IPS-NIHi11 (cell line): ENCODE measurements around the gene SMCO2.
A peak's percentile ranks its signal among the peaks of the same experiment; 100 is the strongest.

Experiments used
- DNase-seq: peaks from one replicate; pipeline ENCODE4 v3.0.0; 2012; ENCODE audit warnings: mixed read lengths, low spot score

SMCO2 gene

GRCh38 chr12:27455589-27455988 is 9.1 kb downstream of the SMCO2 start:
- no peak for DNase-seq

- no peak for DNase-seq
Measured at GRCh38 chr12:27456618-27457017, 10.1 kb downstream of the SMCO2 start.

GRCh38 chr12:27460471-27460978 is 14.0 kb downstream of the SMCO2 start:
- DNase-seq, result no peak

GRCh38 chr12:27462151-27462694 is 15.7 kb downstream of the SMCO2 start:
- no peak for DNase-seq

- no peak for DNase-seq
Measured at GRCh38 chr12:27462851-27463250, 16.3 kb downstream of the SMCO2 start.

GRCh38 chr12:27463511-27464219 is 17.1 kb downstream of the SMCO2 start:
- no peak for DNase-seq

GRCh38 chr12:27464220-27464554 is 17.7 kb downstream of the SMCO2 start:
- no peak for DNase-seq

- no peak for DNase-seq
Measured at GRCh38 chr12:27467641-27468040, 21.1 kb downstream of the SMCO2 start.

GRCh38 chr12:27468241-27468640 is 21.7 kb downstream of the SMCO2 start:
- no peak for DNase-seq

GRCh38 chr12:27469176-27469736 is 22.7 kb downstream of the SMCO2 start:
- no peak for DNase-seq

GRCh38 chr12:27472604-27473003 is 26.1 kb downstream of the SMCO2 start:
- DNase-seq, result no peak

GRCh38 chr12:27474344-27474743 is 27.8 kb downstream of the SMCO2 start:
- DNase-seq, result no peak

- no peak for DNase-seq
Measured at GRCh38 chr12:27477049-27477448, 30.5 kb downstream of the SMCO2 start.

GRCh38 chr12:27478949-27479348 is 32.4 kb downstream of the SMCO2 start:
- DNase-seq, result no peak

- no peak for DNase-seq
Measured at GRCh38 chr12:27480016-27480415, 33.5 kb downstream of the SMCO2 start.

- no peak for DNase-seq
Measured at GRCh38 chr12:27486961-27487360, 40.4 kb downstream of the SMCO2 start.

GRCh38 chr12:27488479-27488878 is 41.9 kb downstream of the SMCO2 start:
- no peak for DNase-seq

GRCh38 chr12:27491226-27491625 is 44.7 kb downstream of the SMCO2 start:
- no peak for DNase-seq

- DNase-seq, result peak; percentile 21
Measured at GRCh38 chr12:27493260-27493940, 46.9 kb downstream of the SMCO2 start.

- no peak for DNase-seq
Measured at GRCh38 chr12:27497446-27497845, 50.9 kb downstream of the SMCO2 start.

GRCh38 chr12:27498149-27498548 is 51.6 kb downstream of the SMCO2 start:
- no peak for DNase-seq

GRCh38 chr12:27498761-27499160 is 52.2 kb downstream of the SMCO2 start:
- no peak for DNase-seq

- no peak for DNase-seq
Measured at GRCh38 chr12:27499377-27499776, 52.8 kb downstream of the SMCO2 start.
